PFSK-1 (cell line): ENCODE measurements around the gene SLC28A1.

Source experiments
- FOXP2 ChIP-seq: optimal IDR thresholded peaks from 2 replicates; pipeline ENCODE3; 2011; ENCODE audit warnings: borderline replicate concordance, control low read depth, inconsistent platforms; ENCODE audit not compliant: insufficient read depth; ENCODE audit errors: extremely low read length, extremely low read depth
- POLR2AphosphoS5 ChIP-seq: IDR thresholded peaks from 2 replicates; pipeline ENCODE4 v1.6.1; 2012; ENCODE audit warnings: low read depth, mild to moderate bottlenecking, control low read depth, low read length, moderate library complexity
- SIN3A ChIP-seq: IDR thresholded peaks from 2 replicates; pipeline ENCODE4 v1.6.1; 2012; ENCODE audit warnings: mild to moderate bottlenecking, low read length, moderate library complexity, borderline replicate concordance; ENCODE audit not compliant: insufficient read depth
- TAF1 ChIP-seq: IDR thresholded peaks from 2 replicates; pipeline ENCODE4 v1.6.1; 2012; ENCODE audit warnings: low read length, control low read depth, borderline replicate concordance; ENCODE audit not compliant: insufficient read depth
- TF ChIP-seq, protein P1 (sequence below), 2 experiments: IDR thresholded peaks; 2 replicates each; pipeline versions ENCODE4 v1.6.1 to v1.8.0; 2011 to 2012; ENCODE audit warnings: low read depth in 2 of 2, low read length in 2 of 2, control low read depth in 1 of 2, inconsistent platforms in 1 of 2, mild to moderate bottlenecking in 1 of 2, moderate library complexity in 1 of 2; ENCODE audit not compliant: insufficient read depth in 1 of 2

The SLC28A1 gene

GRCh38 chr15:84840255-84840654 is 44.2 kb upstream of the SLC28A1 start:
- no peak for TF ChIP-seq TAF1

- TF ChIP-seq FOXP2 = no peak
- TF ChIP-seq TAF1 = no peak
- no peak for TF ChIP-seq SIN3A
- TF ChIP-seq POLR2AphosphoS5 = no peak
- TF ChIP-seq, protein P1, sequence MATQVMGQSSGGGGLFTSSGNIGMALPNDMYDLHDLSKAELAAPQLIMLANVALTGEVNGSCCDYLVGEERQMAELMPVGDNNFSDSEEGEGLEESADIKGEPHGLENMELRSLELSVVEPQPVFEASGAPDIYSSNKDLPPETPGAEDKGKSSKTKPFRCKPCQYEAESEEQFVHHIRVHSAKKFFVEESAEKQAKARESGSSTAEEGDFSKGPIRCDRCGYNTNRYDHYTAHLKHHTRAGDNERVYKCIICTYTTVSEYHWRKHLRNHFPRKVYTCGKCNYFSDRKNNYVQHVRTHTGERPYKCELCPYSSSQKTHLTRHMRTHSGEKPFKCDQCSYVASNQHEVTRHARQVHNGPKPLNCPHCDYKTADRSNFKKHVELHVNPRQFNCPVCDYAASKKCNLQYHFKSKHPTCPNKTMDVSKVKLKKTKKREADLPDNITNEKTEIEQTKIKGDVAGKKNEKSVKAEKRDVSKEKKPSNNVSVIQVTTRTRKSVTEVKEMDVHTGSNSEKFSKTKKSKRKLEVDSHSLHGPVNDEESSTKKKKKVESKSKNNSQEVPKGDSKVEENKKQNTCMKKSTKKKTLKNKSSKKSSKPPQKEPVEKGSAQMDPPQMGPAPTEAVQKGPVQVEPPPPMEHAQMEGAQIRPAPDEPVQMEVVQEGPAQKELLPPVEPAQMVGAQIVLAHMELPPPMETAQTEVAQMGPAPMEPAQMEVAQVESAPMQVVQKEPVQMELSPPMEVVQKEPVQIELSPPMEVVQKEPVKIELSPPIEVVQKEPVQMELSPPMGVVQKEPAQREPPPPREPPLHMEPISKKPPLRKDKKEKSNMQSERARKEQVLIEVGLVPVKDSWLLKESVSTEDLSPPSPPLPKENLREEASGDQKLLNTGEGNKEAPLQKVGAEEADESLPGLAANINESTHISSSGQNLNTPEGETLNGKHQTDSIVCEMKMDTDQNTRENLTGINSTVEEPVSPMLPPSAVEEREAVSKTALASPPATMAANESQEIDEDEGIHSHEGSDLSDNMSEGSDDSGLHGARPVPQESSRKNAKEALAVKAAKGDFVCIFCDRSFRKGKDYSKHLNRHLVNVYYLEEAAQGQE (IDR thresholded peaks at IDR 0.05; ENCODE audit: insufficient read depth in 1 of 2, low read depth in 2 of 2, low read length in 2 of 2) = no peak
These were observed 43.6 kb upstream of the SLC28A1 start for GRCh38 chr15:84840741-84841429.

DNA sequence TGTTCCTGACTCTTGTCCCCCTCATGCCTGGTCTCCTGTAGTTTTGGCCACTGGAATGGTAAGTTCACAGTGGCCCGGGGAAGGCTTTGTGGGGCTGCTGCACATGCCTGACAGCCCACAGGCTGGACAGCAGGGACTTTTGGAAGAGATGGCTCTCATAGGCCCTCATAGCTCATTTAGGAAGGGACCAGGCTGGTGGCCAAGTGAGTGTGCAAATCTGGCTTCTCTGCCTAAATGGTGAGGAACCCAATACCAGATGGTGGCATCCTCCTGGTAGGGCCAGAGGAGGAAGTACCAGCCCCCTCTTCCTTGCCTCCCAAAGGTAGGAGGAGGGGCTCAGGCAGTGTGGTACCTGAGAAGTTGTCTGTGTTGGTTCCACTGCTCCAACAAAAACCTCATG is 41.7 kb upstream of the SLC28A1 start:
- TF ChIP-seq POLR2AphosphoS5 (no peak), FOXP2 (no peak), SIN3A (no peak), TAF1 (no peak)
- TF ChIP-seq, protein P1 (IDR thresholded peaks at IDR 0.05; ENCODE audit: insufficient read depth in 1 of 2, low read depth in 2 of 2, low read length in 2 of 2) = no peak

- TF ChIP-seq POLR2AphosphoS5 (no peak), SIN3A (no peak), FOXP2 (no peak), TAF1 (no peak)
- TF ChIP-seq, protein P1 (IDR thresholded peaks at IDR 0.05; ENCODE audit: insufficient read depth in 1 of 2, low read depth in 2 of 2, low read length in 2 of 2) = no peak
These were observed 39.5 kb upstream of the SLC28A1 start for GRCh38 chr15:84844964-84845363.

DNA sequence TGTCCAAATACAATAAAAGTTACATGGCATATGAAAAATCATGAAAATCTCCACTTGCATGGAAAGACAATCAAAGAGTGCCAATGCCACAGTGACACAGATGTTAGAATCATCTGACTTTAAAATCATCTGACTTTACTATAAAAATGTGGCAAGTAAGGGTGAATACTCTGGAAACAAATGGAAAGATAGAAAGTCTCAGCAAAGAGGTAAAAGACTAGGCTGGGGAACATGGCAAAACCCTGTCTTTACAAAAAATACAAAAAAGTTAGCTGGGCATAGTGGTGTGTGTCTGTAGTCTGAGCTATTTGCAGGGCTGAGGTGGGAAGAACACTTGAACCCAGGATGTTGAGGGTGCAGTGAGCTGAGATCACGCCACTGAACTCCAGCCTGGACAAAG is 38.2 kb upstream of the SLC28A1 start:
- TF ChIP-seq SIN3A = no peak
- TF ChIP-seq, protein P1 (IDR thresholded peaks at IDR 0.05; ENCODE audit: insufficient read depth in 1 of 2, low read depth in 2 of 2, low read length in 2 of 2) = no peak
- TF ChIP-seq TAF1 = no peak
- no peak for TF ChIP-seq POLR2AphosphoS5
- no peak for TF ChIP-seq FOXP2
